Retina (tissue), 1 donor: ENCODE measurements around the gene ASPDH.
A peak's percentile ranks its signal among the peaks of the same experiment; 100 is the strongest.

Source experiments
- DNase-seq: peaks from one replicate; pipeline ENCODE4 v3.0.0-alpha.2; 2016

ASPDH gene

GRCh38 chr19:50513746-50514345, at the start of gene ASPDH:
Gene ASPDH, minus strand, starts transcription at chr19:50513913. Its CDS starts 90 bp downstream, at chr19:50513823.
- no peak for DNase-seq

DNA sequence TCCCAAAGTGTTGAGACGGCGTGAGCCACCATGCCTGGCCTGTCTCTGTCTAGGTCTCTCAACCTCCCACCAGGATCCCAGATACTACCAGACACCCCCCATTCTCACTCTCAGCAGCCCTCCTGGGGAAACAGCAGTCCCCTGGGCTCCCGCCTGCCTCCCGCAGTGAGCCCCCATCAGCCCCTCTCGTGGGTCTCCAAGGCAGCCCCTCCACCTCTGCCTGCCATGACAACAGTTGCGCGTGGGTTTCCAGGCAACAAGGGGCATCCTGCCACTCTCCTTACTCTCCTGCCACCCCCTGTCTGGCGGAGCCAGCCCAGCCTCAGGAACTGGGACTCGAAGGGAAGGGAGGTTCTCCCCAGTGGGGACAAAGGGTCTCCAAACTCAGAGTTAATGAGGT, 49.3 kb upstream of the ASPDH start:
- no peak for DNase-seq

DNA sequence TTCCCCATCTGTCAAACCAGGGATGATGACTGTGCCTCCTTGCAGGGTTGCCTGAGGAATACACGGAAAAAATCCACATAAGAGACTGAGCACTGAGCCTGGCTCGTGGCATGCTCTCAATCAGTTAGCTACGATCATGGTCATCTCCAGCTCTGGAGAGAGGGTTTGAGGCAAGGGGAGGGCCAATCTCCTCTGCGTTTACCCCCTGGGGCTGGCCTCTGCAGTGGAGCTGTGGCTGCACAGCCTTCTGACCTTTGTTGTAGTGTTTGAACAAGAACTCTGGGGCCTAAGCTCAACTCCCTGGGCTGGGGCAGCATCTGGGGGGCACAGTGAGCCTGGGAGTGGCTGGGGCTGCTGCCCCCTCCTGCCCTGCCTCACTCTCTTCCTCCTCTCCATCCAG, 48.6 kb upstream of the ASPDH start:
- peak; percentile 47 for DNase-seq

DNA sequence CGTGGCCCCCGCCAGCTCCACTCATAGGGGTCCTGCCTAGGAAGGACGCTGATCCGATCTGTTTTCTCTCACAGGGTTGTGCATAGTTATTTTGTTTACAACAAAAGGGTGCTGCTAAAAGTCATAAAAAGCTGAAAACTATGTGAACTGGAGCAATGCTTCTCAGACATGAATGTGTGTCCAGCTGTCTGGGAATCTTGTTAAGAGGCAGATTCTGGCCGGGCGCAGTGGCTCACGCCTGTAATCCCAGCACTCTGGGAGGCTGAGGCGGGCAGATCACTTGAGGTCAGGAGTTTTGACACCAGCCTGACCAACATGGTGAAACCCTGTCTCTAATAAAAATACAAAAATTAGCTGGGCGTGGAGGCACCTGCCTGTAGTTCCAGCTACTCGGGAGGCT, 45.9 kb upstream of the ASPDH start:
- DNase-seq: no peak

DNA sequence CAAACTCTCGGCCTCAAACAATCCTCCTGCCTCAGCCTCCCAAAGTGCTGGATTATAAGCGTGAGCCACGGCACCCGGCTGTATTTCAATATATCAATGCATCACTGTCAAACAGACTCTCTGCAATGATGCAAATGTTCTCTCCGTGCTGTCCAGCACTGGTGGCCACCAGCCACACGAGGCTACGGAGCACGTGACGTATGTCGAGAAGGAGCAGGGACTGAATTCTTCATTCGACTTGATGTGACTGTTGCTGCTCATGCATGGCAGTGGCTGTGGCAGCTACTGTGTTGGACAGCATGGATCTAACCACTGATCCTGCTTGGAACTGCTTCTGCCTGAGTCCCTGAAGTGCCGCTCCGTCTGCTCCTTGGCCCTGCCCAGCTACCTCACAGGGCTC, 44.7 kb upstream of the ASPDH start:
- DNase-seq: no peak

GRCh38 chr19:50558039-50558438, 44.3 kb upstream of the ASPDH start:
- no peak for DNase-seq

DNA sequence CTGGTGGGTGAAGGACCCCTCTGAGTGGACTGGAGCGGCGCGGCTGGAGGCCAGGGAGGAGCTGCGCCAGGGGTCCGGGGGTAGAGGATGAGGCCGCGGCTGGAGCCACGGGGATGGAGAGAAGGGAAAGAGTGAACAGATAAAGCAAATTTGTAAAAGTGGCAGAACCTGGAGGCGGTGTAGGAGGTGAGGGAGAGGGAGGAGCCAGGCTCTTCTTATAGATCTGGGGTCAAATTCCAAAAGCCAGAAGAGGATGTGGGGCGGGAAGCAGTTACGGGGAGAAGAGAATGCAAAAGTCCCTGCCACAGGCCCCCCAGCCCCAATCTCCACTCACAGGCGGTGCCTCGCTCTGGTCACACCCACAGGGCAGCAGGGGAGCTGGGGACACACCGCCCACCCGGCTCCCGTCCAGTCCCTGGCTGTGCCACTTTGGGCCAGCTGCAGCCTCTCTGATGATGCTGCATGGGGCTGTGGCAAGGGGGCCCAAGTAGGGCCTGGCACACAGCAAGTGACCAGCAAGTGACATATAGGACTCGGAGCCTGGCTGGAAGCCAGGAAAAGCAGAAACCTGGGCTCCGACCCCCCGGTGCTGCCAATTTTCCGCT, 43.4 kb upstream of the ASPDH start:
- DNase-seq: no peak

GRCh38 chr19:50556282-50557008, 42.7 kb upstream of the ASPDH start:
- peak; percentile 93 for DNase-seq

GRCh38 chr19:50555450-50556281, 42.0 kb upstream of the ASPDH start:
- DNase-seq: no peak

DNA sequence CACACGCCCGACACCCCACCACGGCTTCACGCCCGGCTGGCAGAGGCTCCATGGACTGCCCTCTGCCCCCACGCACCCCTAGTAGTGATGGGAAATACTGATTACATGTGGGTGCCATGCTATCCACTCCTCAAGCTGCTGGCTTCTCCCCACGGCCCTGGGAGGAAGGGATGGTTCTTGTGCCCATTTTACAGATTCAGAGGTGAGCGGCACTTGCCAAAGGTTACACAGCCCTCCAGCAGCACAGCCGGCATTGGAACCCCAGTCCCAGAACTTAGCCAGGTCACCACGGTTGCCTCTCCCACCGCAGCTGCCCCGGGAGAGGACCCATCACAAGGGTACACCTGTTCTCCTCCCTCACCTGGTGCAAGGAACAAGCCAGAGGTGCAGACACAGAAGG, 41.3 kb upstream of the ASPDH start:
- no peak for DNase-seq

GRCh38 chr19:50554212-50554611, 40.5 kb upstream of the ASPDH start:
- DNase-seq: no peak

GRCh38 chr19:50553134-50553703, 39.5 kb upstream of the ASPDH start:
- no peak for DNase-seq

- DNase-seq: no peak
These were observed 38.8 kb upstream of the ASPDH start for GRCh38 chr19:50552540-50552939.

- DNase-seq: peak; percentile 84
These were observed 38.0 kb upstream of the ASPDH start for GRCh38 chr19:50551715-50552187.

GRCh38 chr19:50551034-50551714, 37.5 kb upstream of the ASPDH start:
- DNase-seq: peak; percentile 23

GRCh38 chr19:50550594-50550966, 36.9 kb upstream of the ASPDH start:
- DNase-seq: peak; percentile 49

DNA sequence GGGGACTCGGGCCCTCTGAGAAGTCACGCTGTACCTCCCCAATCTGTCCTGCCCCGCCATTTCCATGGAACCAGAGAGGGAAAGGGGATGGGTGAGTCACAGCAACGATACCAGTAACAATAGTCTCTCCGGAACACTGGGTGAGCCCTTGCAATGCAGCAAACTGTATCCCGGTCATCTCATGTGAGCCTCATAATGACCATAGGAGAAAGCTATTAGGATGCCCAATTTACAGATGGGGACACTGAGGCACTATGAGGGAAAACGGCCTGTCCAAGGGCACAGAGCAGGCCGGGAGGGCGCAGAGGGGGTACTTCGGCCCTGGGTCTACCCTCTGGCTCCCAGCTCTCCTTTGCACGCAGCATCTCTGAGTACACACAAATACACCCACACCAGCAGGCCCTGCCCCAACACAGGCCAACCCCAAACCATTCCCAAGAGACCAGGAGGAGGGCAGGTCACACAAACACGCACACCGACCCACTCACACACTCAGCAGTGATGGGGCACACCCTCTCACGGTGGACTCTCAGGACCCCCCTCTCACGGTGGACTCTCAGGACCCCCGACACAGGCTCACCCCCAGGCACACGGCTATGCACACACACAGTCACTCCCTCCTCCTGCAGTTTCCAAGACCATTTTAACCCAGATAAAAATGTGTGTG, 36.3 kb upstream of the ASPDH start:
- no peak for DNase-seq

- no peak for DNase-seq
These were observed 35.6 kb upstream of the ASPDH start for GRCh38 chr19:50549059-50549926.

DNA sequence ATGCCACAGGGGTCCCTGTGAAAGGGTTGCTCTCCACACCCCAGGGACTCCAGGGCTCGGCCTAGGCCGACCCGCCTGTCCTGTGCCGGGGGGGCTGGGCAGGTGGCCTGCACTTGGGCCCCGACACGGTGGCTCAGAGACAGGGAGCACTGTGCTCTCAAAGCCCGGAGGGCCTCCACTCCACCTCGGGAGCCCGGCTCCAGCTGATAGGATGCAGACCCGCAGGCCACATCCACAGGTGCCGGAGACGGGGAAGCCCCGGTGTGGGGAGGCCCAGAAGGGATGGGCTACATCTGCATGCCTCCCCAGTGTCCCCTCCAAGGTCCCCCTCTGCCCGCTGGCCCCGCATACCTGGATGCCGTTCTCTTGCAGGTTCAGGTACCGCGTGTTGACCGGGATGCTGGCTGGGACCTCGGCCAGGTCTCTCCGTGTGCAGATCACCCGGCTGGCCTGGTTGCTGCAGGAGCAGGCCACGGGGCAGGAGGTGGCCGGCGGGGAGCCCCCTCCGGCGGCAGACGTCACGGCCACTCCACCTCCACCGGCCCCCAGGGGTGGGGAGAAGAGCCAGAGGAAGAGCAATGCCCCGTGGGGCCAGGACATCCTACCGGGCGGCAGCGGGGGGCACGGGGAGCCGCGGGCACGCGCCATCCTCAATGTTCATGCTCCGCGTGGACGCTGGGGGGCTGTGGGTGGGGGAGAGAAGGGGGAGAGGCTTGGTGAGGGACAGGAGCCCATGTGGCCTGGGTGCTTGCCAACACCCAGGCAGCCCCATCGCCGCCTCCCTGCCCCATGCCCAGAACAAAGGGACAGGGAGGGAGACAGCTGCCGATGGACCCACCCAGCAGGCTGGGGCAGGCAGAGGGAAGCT, 34.7 kb upstream of the ASPDH start:
- DNase-seq: no peak
